ENCODE data around the gene EMP2.
A peak's percentile ranks its signal among the peaks of the same experiment; 100 is the strongest.

The EMP2 gene

DNA sequence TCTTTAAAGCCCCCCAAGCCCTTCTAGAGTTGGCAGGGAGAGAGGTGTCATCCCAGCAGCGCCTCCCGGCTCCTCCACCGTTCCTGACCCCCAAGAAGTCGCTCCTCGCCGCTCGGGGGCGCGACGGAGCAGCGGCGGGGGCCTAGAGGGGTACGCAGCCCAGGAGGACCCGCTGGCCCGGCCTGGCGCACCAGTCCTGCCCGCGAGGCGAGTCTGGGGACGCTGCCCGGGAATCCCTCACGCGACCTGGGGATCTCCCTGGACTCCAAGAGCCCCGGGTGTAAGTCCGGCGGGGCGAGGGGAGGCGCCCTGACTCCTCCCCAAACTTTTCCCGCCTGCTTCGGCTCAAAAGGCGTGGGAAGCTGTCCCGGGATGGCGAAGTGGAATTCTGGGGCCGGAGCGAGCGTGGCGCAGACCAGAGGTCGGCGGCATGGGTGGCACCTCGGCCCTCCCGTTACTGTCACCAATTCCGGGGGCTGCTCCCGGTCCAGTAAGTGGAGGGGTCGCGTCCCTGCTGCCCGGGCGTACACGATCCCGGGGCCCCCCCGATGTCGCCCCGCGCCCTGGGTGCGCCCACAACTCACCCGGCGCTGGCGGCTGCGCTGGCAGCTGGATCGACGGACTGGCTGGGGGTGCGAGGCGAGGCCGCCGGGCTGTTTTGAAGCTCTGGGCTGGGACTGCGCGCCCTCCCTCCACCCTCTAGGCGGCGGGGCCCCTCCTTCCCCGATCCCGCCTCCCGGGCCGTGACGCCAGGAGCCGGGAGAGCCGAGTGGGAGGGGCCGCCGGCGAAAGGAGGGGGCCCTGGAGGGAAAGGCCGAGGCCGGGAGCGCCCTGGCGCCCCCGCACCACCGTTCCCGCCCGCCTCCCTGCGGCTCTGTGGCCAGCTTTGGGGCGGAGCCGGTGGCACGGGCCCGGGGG is at the start of gene EMP2:
EMP2 (minus strand) TSS at position 634 of the 918 bp plus-strand sequence. CDS start 32,981 bp downstream, outside the sequence.
- no peak for DNase-seq (ENCODE audit: extremely low read depth, insufficient read length)
- Histone ChIP-seq H3K4me3 (replicated peaks; ENCODE audit: low read depth, low read length) (peak within 1 kb of the TSS; percentile 28), H3K27me3 (replicated peaks; ENCODE audit: control insufficient read depth, insufficient read depth, low read length) (peaks cover 6% of the 10 kb centered on the region), H3K36me3 (ENCODE audit: control insufficient read depth, insufficient read depth, low read length) (no peaks in the 10 kb centered on the region)
- TF ChIP-seq CTCF (IDR thresholded peaks at IDR 0.05; ENCODE audit: insufficient read depth, low read length, poor library complexity, severe bottlenecking): no peak

DNA sequence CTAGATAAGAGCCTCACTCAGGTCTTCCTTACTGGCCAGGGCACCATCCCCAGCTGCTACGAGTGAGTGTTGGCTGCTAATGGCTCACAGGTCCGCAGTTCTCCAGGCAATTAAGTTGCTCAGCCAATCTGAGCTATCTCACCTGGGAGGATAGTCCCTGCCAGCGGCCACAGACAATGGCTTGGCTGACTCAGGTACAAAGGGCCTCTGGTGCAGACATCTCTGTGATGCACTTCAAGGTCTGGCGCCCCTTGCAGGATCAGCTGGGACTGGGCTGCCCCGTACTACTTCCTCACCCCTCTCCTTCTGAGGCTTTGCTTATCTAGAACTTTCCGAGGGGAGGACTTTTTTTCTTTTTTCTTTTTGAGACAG is 49.2 kb upstream of the EMP2 start:
- DNase-seq (ENCODE audit: extremely low read depth, insufficient read length): no peak
- no peaks in the 10 kb centered on the region; the same call in 1 of the 2 replicates for H3K27me3 ChIP-seq (replicated peaks; ENCODE audit: control insufficient read depth, insufficient read depth, low read length)
- H3K36me3 ChIP-seq (ENCODE audit: control insufficient read depth, insufficient read depth, low read length): no peaks in the 10 kb centered on the region
- no peak overlapping the region for H3K4me3 ChIP-seq (replicated peaks; ENCODE audit: low read depth, low read length)
- TF ChIP-seq CTCF (IDR thresholded peaks at IDR 0.05; ENCODE audit: insufficient read depth, low read length, poor library complexity, severe bottlenecking): no peak

- Histone ChIP-seq H3K36me3 (ENCODE audit: control insufficient read depth, insufficient read depth, low read length) (no peaks in the 10 kb centered on the region), H3K4me3 (replicated peaks; ENCODE audit: low read depth, low read length) (no peak overlapping the region), H3K27me3 (replicated peaks; ENCODE audit: control insufficient read depth, insufficient read depth, low read length) (no peaks in the 10 kb centered on the region; the same call in 1 of the 2 replicates)
- TF ChIP-seq CTCF (IDR thresholded peaks at IDR 0.05; ENCODE audit: insufficient read depth, low read length, poor library complexity, severe bottlenecking): no peak
- DNase-seq (ENCODE audit: extremely low read depth, insufficient read length): no peak
These were observed 45.4 kb upstream of the EMP2 start for GRCh38 chr16:10625595-10626357.

- no peak for DNase-seq (ENCODE audit: extremely low read depth, insufficient read length)
- no peaks in the 10 kb centered on the region for H3K36me3 ChIP-seq (ENCODE audit: control insufficient read depth, insufficient read depth, low read length)
- no peak overlapping the region for H3K4me3 ChIP-seq (replicated peaks; ENCODE audit: low read depth, low read length)
- TF ChIP-seq CTCF (IDR thresholded peaks at IDR 0.05; ENCODE audit: insufficient read depth, low read length, poor library complexity, severe bottlenecking): no peak
- no peaks in the 10 kb centered on the region; the same call in 1 of the 2 replicates for H3K27me3 ChIP-seq (replicated peaks; ENCODE audit: control insufficient read depth, insufficient read depth, low read length)
These were observed 44.1 kb upstream of the EMP2 start for GRCh38 chr16:10624527-10624926.

DNA sequence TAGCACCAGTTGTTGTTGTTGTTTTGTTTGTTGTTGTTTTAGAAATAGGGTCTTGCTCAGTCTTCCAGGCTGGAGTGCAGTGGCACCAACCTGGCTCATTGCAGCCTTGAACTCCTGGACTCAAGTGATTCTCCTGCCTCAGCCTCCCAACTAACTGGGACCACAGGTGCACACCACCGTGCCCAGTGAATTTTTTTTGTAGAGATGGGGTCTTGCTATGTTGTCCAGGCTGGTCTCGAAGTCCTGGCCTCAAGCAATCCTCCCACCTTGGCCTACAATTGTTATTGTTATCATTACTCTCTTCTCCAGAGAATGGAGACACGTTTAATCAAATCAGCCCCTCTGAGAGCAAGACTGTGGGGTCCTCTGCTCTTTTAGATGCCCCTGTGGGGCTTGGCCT is 42.7 kb upstream of the EMP2 start:
- H3K4me3 ChIP-seq (replicated peaks; ENCODE audit: low read depth, low read length): no peak overlapping the region
- no peaks in the 10 kb centered on the region; the same call in 1 of the 2 replicates for H3K27me3 ChIP-seq (replicated peaks; ENCODE audit: control insufficient read depth, insufficient read depth, low read length)
- DNase-seq (ENCODE audit: extremely low read depth, insufficient read length): no peak
- no peaks in the 10 kb centered on the region for H3K36me3 ChIP-seq (ENCODE audit: control insufficient read depth, insufficient read depth, low read length)
- no peak for TF ChIP-seq CTCF (IDR thresholded peaks at IDR 0.05; ENCODE audit: insufficient read depth, low read length, poor library complexity, severe bottlenecking)

Measured in GM06990 (cell line).